ENCODE data around the gene ZSCAN5B. TPM values are rescaled to one million over a fixed set of nuclear protein-coding genes. Genes with fewer than 3 reads are reported as not detected.
"Not testable (repeated sequence)": the region's sequence is repeated elsewhere in the genome, so short reads cannot be mapped to it uniquely, and the experiment has no call there.

The ZSCAN5B gene
- under 1 TPM in 2 of 4 donors, not detected in 2; 0.12 to 0.14 TPM for polyA plus RNA-seq (ENCODE audit: insufficient read length in 4 of 4)

GRCh38 chr19:56197646-56198045, at the start of gene ZSCAN5B:
Gene ZSCAN5B (minus strand): TSS chr19:56197783. CDS start chr19:56193052, 4,731 bp downstream.
- DNase-seq (ENCODE audit: low read depth in 4 of 4, low spot score in 3 of 4) = not testable (repeated sequence)

- not testable (repeated sequence) for DNase-seq (ENCODE audit: low read depth in 4 of 4, low spot score in 3 of 4)
These were observed 48.2 kb upstream of the ZSCAN5B start for GRCh38 chr19:56245764-56246163.

GRCh38 chr19:56245121-56245740, 47.6 kb upstream of the ZSCAN5B start:
- DNase-seq (ENCODE audit: low read depth in 4 of 4, low spot score in 3 of 4) = no peak

- DNase-seq (ENCODE audit: low read depth in 4 of 4, low spot score in 3 of 4) = no peak
These were observed 25.9 kb upstream of the ZSCAN5B start for GRCh38 chr19:56223481-56223880.

GRCh38 chr19:56222901-56223300, 25.3 kb upstream of the ZSCAN5B start:
- no peak for DNase-seq (ENCODE audit: low read depth in 4 of 4, low spot score in 3 of 4)

- DNase-seq (ENCODE audit: low read depth in 4 of 4, low spot score in 3 of 4) = no peak
These were observed 24.3 kb upstream of the ZSCAN5B start for GRCh38 chr19:56221851-56222250.

- not testable (repeated sequence) for DNase-seq (ENCODE audit: low read depth in 4 of 4, low spot score in 3 of 4)
These were observed 23.9 kb upstream of the ZSCAN5B start for GRCh38 chr19:56221442-56221841.

- no peak for DNase-seq (ENCODE audit: low read depth in 4 of 4, low spot score in 3 of 4)
These were observed 21.4 kb upstream of the ZSCAN5B start for GRCh38 chr19:56218961-56219360.

- peak in 2 of 4 donors; percentile 5 for DNase-seq (ENCODE audit: low read depth in 4 of 4, low spot score in 3 of 4)
These were observed 19.7 kb upstream of the ZSCAN5B start for GRCh38 chr19:56217039-56217949.

GRCh38 chr19:56211718-56212117, 14.1 kb upstream of the ZSCAN5B start:
- no peak for DNase-seq (ENCODE audit: low read depth in 4 of 4, low spot score in 3 of 4)

GRCh38 chr19:56210036-56210435, 12.5 kb upstream of the ZSCAN5B start:
- not testable (repeated sequence) for DNase-seq (ENCODE audit: low read depth in 4 of 4, low spot score in 3 of 4)

- no peak for DNase-seq (ENCODE audit: low read depth in 4 of 4, low spot score in 3 of 4)
These were observed 11.5 kb upstream of the ZSCAN5B start for GRCh38 chr19:56209091-56209490.

GRCh38 chr19:56207581-56207980, 10.0 kb upstream of the ZSCAN5B start:
- DNase-seq (ENCODE audit: low read depth in 4 of 4, low spot score in 3 of 4) = not testable (repeated sequence)

- no peak for DNase-seq (ENCODE audit: low read depth in 4 of 4, low spot score in 3 of 4)
These were observed 4.4 kb upstream of the ZSCAN5B start, which contains the start of gene ZSCAN5C for GRCh38 chr19:56201973-56202372. Gene ZSCAN5C (plus strand): TSS chr19:56202273. CDS start chr19:56205914, 3,641 bp downstream.

GRCh38 chr19:56199687-56200086, 2.1 kb upstream of the ZSCAN5B start:
- DNase-seq (ENCODE audit: low read depth in 4 of 4, low spot score in 3 of 4) = no peak

- DNase-seq (ENCODE audit: low read depth in 4 of 4, low spot score in 3 of 4) = no peak
These were observed 3.5 kb downstream of the ZSCAN5B start for GRCh38 chr19:56193981-56194640.

GRCh38 chr19:56191711-56192110, 5.9 kb downstream of the ZSCAN5B start:
- DNase-seq (ENCODE audit: low read depth in 4 of 4, low spot score in 3 of 4) = no peak

- no peak for DNase-seq (ENCODE audit: low read depth in 4 of 4, low spot score in 3 of 4)
These were observed 6.5 kb downstream of the ZSCAN5B start for GRCh38 chr19:56191115-56191514.

GRCh38 chr19:56189785-56190184, 7.8 kb downstream of the ZSCAN5B start:
- no peak for DNase-seq (ENCODE audit: low read depth in 4 of 4, low spot score in 3 of 4)

- DNase-seq (ENCODE audit: low read depth in 4 of 4, low spot score in 3 of 4) = no peak
These were observed 19.9 kb downstream of the ZSCAN5B start for GRCh38 chr19:56177564-56178243.

Data from right renal pelvis (tissue), 4 donors.